ENCODE data around the gene SLC35F3. TPM values are rescaled to one million over a fixed set of nuclear protein-coding genes. Genes with fewer than 3 reads are reported as not detected.
A peak's percentile ranks its signal among the peaks of the same experiment; 100 is the strongest.
"Not testable (repeated sequence)": the region's sequence is repeated elsewhere in the genome, so short reads cannot be mapped to it uniquely, and the experiment has no call there.

The SLC35F3 gene
- total RNA-seq, 1 donor from 2014 or later, result 0.57 TPM

DNA sequence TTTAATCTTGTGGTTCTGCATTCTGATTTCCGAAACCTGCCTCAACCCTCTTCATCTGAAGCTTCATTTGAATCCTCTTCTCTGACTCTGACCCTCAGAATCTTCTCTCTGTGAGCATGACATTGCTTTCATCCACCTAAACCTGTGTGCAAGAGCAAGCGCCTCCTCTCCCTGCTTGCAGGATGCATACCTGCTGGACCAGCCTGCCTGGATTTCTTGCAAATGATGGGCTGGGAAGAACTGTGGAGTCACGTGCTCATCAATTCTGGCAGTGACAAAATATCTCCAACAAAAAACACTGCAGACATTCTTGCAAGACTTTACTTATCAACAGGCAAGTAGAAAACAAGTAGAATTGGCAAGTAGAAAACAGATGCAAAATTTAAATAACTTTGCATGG is 20.8 kb upstream of the SLC35F3 start:
- no peaks in the 10 kb centered on the region for H3K9me3 ChIP-seq (ENCODE audit: insufficient read depth, low read depth, low read length)
- no peak overlapping the region for H3K9ac ChIP-seq (ENCODE audit: low read length)
- H2AFZ ChIP-seq (ENCODE audit: low read depth, low read length), result no peak overlapping the region
- Mint-ChIP-seq H3K4me1 (ENCODE audit: low read depth, unreplicated experiment) (peaks cover 14% of the 10 kb centered on the region), H3K27ac (ENCODE audit: unreplicated experiment) (no peak overlapping the region), H3K27me3 (ENCODE audit: low read depth, unreplicated experiment) (peaks cover 4% of the 10 kb centered on the region), H3K36me3 (ENCODE audit: low read depth, unreplicated experiment) (no peaks in the 10 kb centered on the region), H3K4me3 (ENCODE audit: unreplicated experiment) (no peak overlapping the region), H3K9me3 (ENCODE audit: unreplicated experiment) (peaks cover 2% of the 10 kb centered on the region)
- no peak for DNase-seq (ENCODE audit: low read depth)
- H3K4me1 ChIP-seq (ENCODE audit: insufficient read depth, low read length), result peaks cover 23% of the 10 kb centered on the region
- no peaks in the 10 kb centered on the region for H4K20me1 ChIP-seq (ENCODE audit: insufficient read depth, low read length)
- no peak for TF ChIP-seq CTCF (IDR thresholded peaks at IDR 0.05; ENCODE audit: insufficient read depth, low read depth, low read length)
- no peaks in the 10 kb centered on the region for H3K79me2 ChIP-seq (ENCODE audit: insufficient read depth, low read length)
- H3K27ac ChIP-seq (ENCODE audit: low read depth, low read length), result no peak overlapping the region
- no peaks in the 10 kb centered on the region for H3K27me3 ChIP-seq (ENCODE audit: insufficient read depth, low read length)
- no peaks in the 10 kb centered on the region for H3K36me3 ChIP-seq (ENCODE audit: insufficient read depth, low read length)
- no peak for FAIRE-seq
- H3K4me2 ChIP-seq (ENCODE audit: low read length), result no peak overlapping the region
- no peak overlapping the region for H3K4me3 ChIP-seq (ENCODE audit: insufficient read depth, low read depth, low read length)

DNA sequence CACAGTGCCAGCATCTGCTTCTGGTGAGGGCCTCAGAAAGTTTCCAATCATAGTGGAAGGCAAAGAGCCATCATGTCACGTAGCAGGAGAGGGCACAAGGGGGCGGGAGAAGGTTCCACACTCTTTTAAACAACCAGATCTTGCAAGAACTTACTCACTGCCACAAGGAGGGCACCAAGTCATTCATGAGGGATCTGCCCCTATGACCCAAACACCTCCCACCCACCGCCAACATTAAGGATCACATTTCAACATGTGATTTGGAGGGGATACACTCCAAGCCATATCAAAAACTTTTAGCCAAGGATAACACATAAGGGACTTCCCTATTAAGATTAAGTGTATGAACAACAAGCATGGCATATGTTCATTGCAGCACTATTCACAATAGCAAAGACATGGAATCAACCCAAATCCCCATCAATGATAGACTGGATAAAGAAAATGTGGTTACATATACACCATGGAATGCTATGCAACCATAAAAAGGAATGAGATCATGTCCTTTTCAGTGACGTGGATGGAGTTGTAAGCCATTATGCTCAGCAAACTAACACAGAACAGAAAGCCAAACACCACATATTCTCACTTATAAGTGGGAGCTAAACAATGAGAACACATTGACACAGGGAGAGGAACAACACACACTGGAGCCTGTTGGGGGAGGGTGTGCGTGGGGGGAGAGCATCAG is 19.9 kb upstream of the SLC35F3 start:
- Mint-ChIP-seq H3K27ac (ENCODE audit: unreplicated experiment) (peak overlapping the region; percentile 42), H3K27me3 (ENCODE audit: low read depth, unreplicated experiment) (peaks cover 4% of the 10 kb centered on the region), H3K4me1 (ENCODE audit: low read depth, unreplicated experiment) (peaks cover 14% of the 10 kb centered on the region), H3K4me3 (ENCODE audit: unreplicated experiment) (no peak overlapping the region), H3K36me3 (ENCODE audit: low read depth, unreplicated experiment) (no peaks in the 10 kb centered on the region), H3K9me3 (ENCODE audit: unreplicated experiment) (peaks cover 2% of the 10 kb centered on the region)
- DNase-seq (ENCODE audit: low read depth), result peak; percentile 84
- Histone ChIP-seq H3K27me3 (ENCODE audit: insufficient read depth, low read length) (no peaks in the 10 kb centered on the region), H3K4me2 (ENCODE audit: low read length) (peak overlapping the region; percentile 81), H3K36me3 (ENCODE audit: insufficient read depth, low read length) (no peaks in the 10 kb centered on the region), H4K20me1 (ENCODE audit: insufficient read depth, low read length) (no peaks in the 10 kb centered on the region), H3K9me3 (ENCODE audit: insufficient read depth, low read depth, low read length) (no peaks in the 10 kb centered on the region), H3K27ac (ENCODE audit: low read depth, low read length) (peak overlapping the region; percentile 91), H3K79me2 (ENCODE audit: insufficient read depth, low read length) (no peaks in the 10 kb centered on the region), H2AFZ (ENCODE audit: low read depth, low read length) (peak overlapping the region; percentile 51), H3K4me1 (ENCODE audit: insufficient read depth, low read length) (peaks cover 23% of the 10 kb centered on the region), H3K9ac (ENCODE audit: low read length) (peak overlapping the region; percentile 75), H3K4me3 (ENCODE audit: insufficient read depth, low read depth, low read length) (peak overlapping the region; percentile 51)
- no peak for FAIRE-seq
- no peak for TF ChIP-seq EZH2 (IDR thresholded peaks at IDR 0.05; ENCODE audit: insufficient read depth, low read length)
- no peak for TF ChIP-seq CTCF (IDR thresholded peaks at IDR 0.05; ENCODE audit: insufficient read depth, low read depth, low read length)

GRCh38 chr1:233885196-233885920 is 19.1 kb upstream of the SLC35F3 start:
- no peak overlapping the region for H3K4me3 Mint-ChIP-seq (ENCODE audit: unreplicated experiment)
- no peaks in the 10 kb centered on the region for H3K36me3 Mint-ChIP-seq (ENCODE audit: low read depth, unreplicated experiment)
- no peaks in the 10 kb centered on the region for H3K9me3 ChIP-seq (ENCODE audit: insufficient read depth, low read depth, low read length)
- no peaks in the 10 kb centered on the region for H3K79me2 ChIP-seq (ENCODE audit: insufficient read depth, low read length)
- H3K27ac ChIP-seq (ENCODE audit: low read depth, low read length), result peak overlapping the region; percentile 91
- H2AFZ ChIP-seq (ENCODE audit: low read depth, low read length), result peak overlapping the region; percentile 51
- DNase-seq (ENCODE audit: low read depth), result peak; percentile 72
- H3K4me1 ChIP-seq (ENCODE audit: insufficient read depth, low read length), result peaks cover 21% of the 10 kb centered on the region
- peaks cover 5% of the 10 kb centered on the region for H3K9me3 Mint-ChIP-seq (ENCODE audit: unreplicated experiment)
- peak; percentile 37 for FAIRE-seq
- no peak for TF ChIP-seq CTCF (IDR thresholded peaks at IDR 0.05; ENCODE audit: insufficient read depth, low read depth, low read length)
- no peak for TF ChIP-seq EZH2 (IDR thresholded peaks at IDR 0.05; ENCODE audit: insufficient read depth, low read length)
- peak overlapping the region; percentile 51 for H3K4me3 ChIP-seq (ENCODE audit: insufficient read depth, low read depth, low read length)
- H3K27ac Mint-ChIP-seq (ENCODE audit: unreplicated experiment), result peak overlapping the region; percentile 47
- H3K9ac ChIP-seq (ENCODE audit: low read length), result peak overlapping the region; percentile 75
- H4K20me1 ChIP-seq (ENCODE audit: insufficient read depth, low read length), result no peaks in the 10 kb centered on the region
- H3K27me3 ChIP-seq (ENCODE audit: insufficient read depth, low read length), result no peaks in the 10 kb centered on the region
- H3K36me3 ChIP-seq (ENCODE audit: insufficient read depth, low read length), result no peaks in the 10 kb centered on the region
- peaks cover 13% of the 10 kb centered on the region for H3K4me1 Mint-ChIP-seq (ENCODE audit: low read depth, unreplicated experiment)
- H3K4me2 ChIP-seq (ENCODE audit: low read length), result peak overlapping the region; percentile 81
- H3K27me3 Mint-ChIP-seq (ENCODE audit: low read depth, unreplicated experiment), result peaks cover 4% of the 10 kb centered on the region

GRCh38 chr1:233891151-233891550 is 13.3 kb upstream of the SLC35F3 start:
- not testable (repeated sequence) for H3K79me2 ChIP-seq (ENCODE audit: insufficient read depth, low read length); H3K4me3 Mint-ChIP-seq (ENCODE audit: unreplicated experiment); H3K9ac ChIP-seq (ENCODE audit: low read length); H3K36me3 Mint-ChIP-seq (ENCODE audit: low read depth, unreplicated experiment); H3K27me3 ChIP-seq (ENCODE audit: insufficient read depth, low read length); H3K4me2 ChIP-seq (ENCODE audit: low read length); H4K20me1 ChIP-seq (ENCODE audit: insufficient read depth, low read length); H3K4me1 ChIP-seq (ENCODE audit: insufficient read depth, low read length); H2AFZ ChIP-seq (ENCODE audit: low read depth, low read length); H3K27ac ChIP-seq (ENCODE audit: low read depth, low read length); DNase-seq (ENCODE audit: low read depth); FAIRE-seq; H3K27ac Mint-ChIP-seq (ENCODE audit: unreplicated experiment); H3K4me1 Mint-ChIP-seq (ENCODE audit: low read depth, unreplicated experiment); H3K36me3 ChIP-seq (ENCODE audit: insufficient read depth, low read length); H3K27me3 Mint-ChIP-seq (ENCODE audit: low read depth, unreplicated experiment); H3K4me3 ChIP-seq (ENCODE audit: insufficient read depth, low read depth, low read length); H3K9me3 ChIP-seq (ENCODE audit: insufficient read depth, low read depth, low read length)
- H3K9me3 Mint-ChIP-seq (ENCODE audit: unreplicated experiment), result peaks cover 14% of the 10 kb centered on the region

All from astrocyte (in vitro differentiated cells and primary cell).